Brain microvascular endothelial cell (primary cell): ENCODE data around the gene MRPL30.

ENCODE experiments used
- DNase-seq: peaks from one replicate; pipeline ENCODE4 v3.0.0-alpha.2; 2020
- H3K27ac ChIP-seq: fragments of 250-450 bp; sonication (Bioruptor Pico); 2 replicates; pipeline ENCODE4 v1.5.1; 2020; ENCODE audit warnings: mild to moderate bottlenecking, moderate library complexity
- H3K27me3 ChIP-seq: fragments of 250-450 bp; sonication (Bioruptor Pico); replicated peaks from 2 replicates; pipeline ENCODE4 v1.5.1; 2020; ENCODE audit warnings: mild to moderate bottlenecking
- H3K36me3 ChIP-seq: fragments of 250-450 bp; sonication (Bioruptor Pico); replicated peaks from 2 replicates; pipeline ENCODE4 v1.5.1; 2020; ENCODE audit warnings: mild to moderate bottlenecking
- H3K4me3 ChIP-seq: 2 replicates; pipeline ENCODE4 v1.5.1; 2011; ENCODE audit warnings: low read depth, mild to moderate bottlenecking, control low read depth, low read length, moderate library complexity
- CTCF ChIP-seq: IDR thresholded peaks from 2 replicates; pipeline ENCODE4 v1.5.1; 2011; ENCODE audit warnings: low read depth, mild to moderate bottlenecking, moderate library complexity, low read length, control low read depth, inconsistent platforms; ENCODE audit errors: missing control alignments
- in situ Hi-C: cut with HindIII; loops from 2 replicates; pipeline ENCODE4 v1.10.0; 2017; ENCODE audit warnings: low sequenced_read_pairs, low pct_ligation_motif_present

Gene MRPL30

GRCh38 chr2:99141110-99142108 lies 39.6 kb upstream of the MRPL30 start, which contains the start of gene C2orf15:
Gene C2orf15 (plus strand): TSS chr2:99141707. CDS start chr2:99150559, 8,852 bp downstream.
- H3K27me3 ChIP-seq, result no peaks in the 10 kb centered on the region
- peak; percentile 74 for DNase-seq
- in situ Hi-C loops, result no loop called here
- no peak for TF ChIP-seq CTCF
- H3K4me3 ChIP-seq, result peak within 1 kb of the TSS; percentile 83
- H3K36me3 ChIP-seq, result no peaks in the 10 kb centered on the region
- no peak within 1 kb of the TSS for H3K27ac ChIP-seq

GRCh38 chr2:99150706-99151105 lies 30.3 kb upstream of the MRPL30 start:
- no peak for DNase-seq
- in situ Hi-C loops, result no loop called here

GRCh38 chr2:99152199-99152895 lies 28.6 kb upstream of the MRPL30 start:
- TF ChIP-seq CTCF, result no peak
- Histone ChIP-seq H3K27ac (no peak overlapping the region), H3K36me3 (no peaks in the 10 kb centered on the region), H3K27me3 (no peaks in the 10 kb centered on the region), H3K4me3 (no peak overlapping the region)
- in situ Hi-C loops, result no loop called here
- DNase-seq, result no peak

More at GRCh38 chr2:99150706-99151105, 30.3 kb upstream of the MRPL30 start:
- TF ChIP-seq CTCF, result no peak
- Histone ChIP-seq H3K27ac (no peak overlapping the region), H3K36me3 (no peaks in the 10 kb centered on the region), H3K27me3 (no peaks in the 10 kb centered on the region), H3K4me3 (no peak overlapping the region)

- Histone ChIP-seq H3K4me3 (peak overlapping the region; percentile 87), H3K27ac (peak overlapping the region; percentile 41), H3K27me3 (no peaks in the 10 kb centered on the region), H3K36me3 (no peaks in the 10 kb centered on the region)
- in situ Hi-C loops, result no loop called here
- TF ChIP-seq CTCF, result no peak
- DNase-seq, result no peak
Observed at GRCh38 chr2:99153921-99154604, 26.9 kb upstream of the MRPL30 start.

- H3K4me3 ChIP-seq, result peak within 1 kb of the TSS; percentile 87
- peak; percentile 25 for TF ChIP-seq CTCF
- in situ Hi-C loops, result no loop called here
- no peaks in the 10 kb centered on the region for H3K27me3 ChIP-seq
- no peaks in the 10 kb centered on the region for H3K36me3 ChIP-seq
- peak within 1 kb of the TSS; percentile 41 for H3K27ac ChIP-seq
- peak; percentile 80 for DNase-seq
Observed at GRCh38 chr2:99154643-99155536, 26.1 kb upstream of the MRPL30 start, which contains the start of the genes LIPT1 and TSGA10. Gene LIPT1 (plus strand): TSS chr2:99154967. CDS start chr2:99161958, 6,991 bp downstream. Gene TSGA10 (minus strand): TSS chr2:99154942. CDS start chr2:99109439, 45,503 bp downstream.
